ENCODE data around the gene SHROOM3.

Gene SHROOM3

DNA sequence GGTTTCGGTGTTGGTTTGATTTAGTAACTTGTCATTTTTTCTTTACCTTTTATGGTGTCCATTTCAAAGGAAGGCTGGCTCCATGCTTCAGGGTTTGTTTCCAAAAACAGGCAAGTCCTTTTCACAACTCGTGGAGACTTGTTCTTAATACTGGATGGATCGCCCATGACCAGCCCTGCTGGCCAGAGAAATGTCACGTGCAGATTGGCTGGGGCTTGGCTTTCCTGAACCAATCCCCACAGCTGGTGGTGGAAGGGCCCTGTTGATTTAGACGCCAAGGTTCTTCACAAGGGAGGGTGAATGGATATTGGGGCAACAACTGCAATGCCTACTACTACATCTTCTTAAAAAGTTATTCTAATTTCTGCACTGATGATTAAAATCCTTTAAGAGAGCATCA, 92.6 kb downstream of the SHROOM3 start:
- TF ChIP-seq EP300 (IDR thresholded peaks at IDR 0.05; ENCODE audit: borderline replicate concordance), result no peak
- TF ChIP-seq, protein P1, sequence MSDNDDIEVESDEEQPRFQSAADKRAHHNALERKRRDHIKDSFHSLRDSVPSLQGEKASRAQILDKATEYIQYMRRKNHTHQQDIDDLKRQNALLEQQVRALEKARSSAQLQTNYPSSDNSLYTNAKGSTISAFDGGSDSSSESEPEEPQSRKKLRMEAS (IDR thresholded peaks at IDR 0.05), result peak; percentile 39; the same call in 1 of the 2 replicates
- TF ChIP-seq, protein P2, sequence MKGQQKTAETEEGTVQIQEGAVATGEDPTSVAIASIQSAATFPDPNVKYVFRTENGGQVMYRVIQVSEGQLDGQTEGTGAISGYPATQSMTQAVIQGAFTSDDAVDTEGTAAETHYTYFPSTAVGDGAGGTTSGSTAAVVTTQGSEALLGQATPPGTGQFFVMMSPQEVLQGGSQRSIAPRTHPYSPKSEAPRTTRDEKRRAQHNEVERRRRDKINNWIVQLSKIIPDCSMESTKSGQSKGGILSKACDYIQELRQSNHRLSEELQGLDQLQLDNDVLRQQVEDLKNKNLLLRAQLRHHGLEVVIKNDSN (IDR thresholded peaks at IDR 0.05), result peak; percentile 64
- 0 out of 2 replicates have a peak, but pooled peaks have one; percentile 7 for TF ChIP-seq TCF12 (IDR thresholded peaks at IDR 0.05; ENCODE audit: low read depth)

DNA sequence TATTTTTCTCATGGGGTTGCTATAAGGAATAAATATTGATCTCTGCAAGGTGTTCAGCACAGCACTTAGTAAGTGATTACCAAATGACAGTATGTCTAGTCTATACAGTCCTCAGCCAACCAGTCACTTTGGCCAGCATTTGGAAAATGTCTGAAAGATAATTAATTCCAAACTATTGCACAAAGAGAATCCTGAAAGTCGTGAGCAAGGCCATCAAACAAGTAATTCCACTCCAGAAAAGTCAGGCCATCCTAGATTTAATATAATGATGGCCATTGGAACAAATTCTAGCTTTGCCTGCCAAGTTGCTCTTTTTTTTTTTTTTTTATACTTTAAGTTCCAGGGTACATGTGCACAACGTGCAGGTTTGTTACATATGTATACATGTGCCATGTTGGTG, 96.6 kb downstream of the SHROOM3 start:
- TF ChIP-seq TEAD4 (IDR thresholded peaks at IDR 0.05), result no peak
- TF ChIP-seq, protein P1 (IDR thresholded peaks at IDR 0.05), result no peak
- TF ChIP-seq, protein P2 (IDR thresholded peaks at IDR 0.05), result no peak
- no peak for TF ChIP-seq YY1 (IDR thresholded peaks at IDR 0.05; ENCODE audit: low read depth)
- TF ChIP-seq RAD21 (IDR thresholded peaks at IDR 0.05; ENCODE audit: low read depth), result no peak
- no peak for TF ChIP-seq FOXM1 (IDR thresholded peaks at IDR 0.05; ENCODE audit: borderline replicate concordance, low read depth)
- TF ChIP-seq NFIC (IDR thresholded peaks at IDR 0.05), result no peak
- no peak for TF ChIP-seq ZBTB7A (IDR thresholded peaks at IDR 0.05; ENCODE audit: low read depth)
- no peak for TF ChIP-seq EP300 (IDR thresholded peaks at IDR 0.05; ENCODE audit: borderline replicate concordance)
- TF ChIP-seq CREB1 (IDR thresholded peaks at IDR 0.05; ENCODE audit: low read depth), result no peak
- no peak for TF ChIP-seq EGR1 (IDR thresholded peaks at IDR 0.05)
- TF ChIP-seq TAF1 (IDR thresholded peaks at IDR 0.05; ENCODE audit: low read depth), result no peak
- TF ChIP-seq, protein P3, sequence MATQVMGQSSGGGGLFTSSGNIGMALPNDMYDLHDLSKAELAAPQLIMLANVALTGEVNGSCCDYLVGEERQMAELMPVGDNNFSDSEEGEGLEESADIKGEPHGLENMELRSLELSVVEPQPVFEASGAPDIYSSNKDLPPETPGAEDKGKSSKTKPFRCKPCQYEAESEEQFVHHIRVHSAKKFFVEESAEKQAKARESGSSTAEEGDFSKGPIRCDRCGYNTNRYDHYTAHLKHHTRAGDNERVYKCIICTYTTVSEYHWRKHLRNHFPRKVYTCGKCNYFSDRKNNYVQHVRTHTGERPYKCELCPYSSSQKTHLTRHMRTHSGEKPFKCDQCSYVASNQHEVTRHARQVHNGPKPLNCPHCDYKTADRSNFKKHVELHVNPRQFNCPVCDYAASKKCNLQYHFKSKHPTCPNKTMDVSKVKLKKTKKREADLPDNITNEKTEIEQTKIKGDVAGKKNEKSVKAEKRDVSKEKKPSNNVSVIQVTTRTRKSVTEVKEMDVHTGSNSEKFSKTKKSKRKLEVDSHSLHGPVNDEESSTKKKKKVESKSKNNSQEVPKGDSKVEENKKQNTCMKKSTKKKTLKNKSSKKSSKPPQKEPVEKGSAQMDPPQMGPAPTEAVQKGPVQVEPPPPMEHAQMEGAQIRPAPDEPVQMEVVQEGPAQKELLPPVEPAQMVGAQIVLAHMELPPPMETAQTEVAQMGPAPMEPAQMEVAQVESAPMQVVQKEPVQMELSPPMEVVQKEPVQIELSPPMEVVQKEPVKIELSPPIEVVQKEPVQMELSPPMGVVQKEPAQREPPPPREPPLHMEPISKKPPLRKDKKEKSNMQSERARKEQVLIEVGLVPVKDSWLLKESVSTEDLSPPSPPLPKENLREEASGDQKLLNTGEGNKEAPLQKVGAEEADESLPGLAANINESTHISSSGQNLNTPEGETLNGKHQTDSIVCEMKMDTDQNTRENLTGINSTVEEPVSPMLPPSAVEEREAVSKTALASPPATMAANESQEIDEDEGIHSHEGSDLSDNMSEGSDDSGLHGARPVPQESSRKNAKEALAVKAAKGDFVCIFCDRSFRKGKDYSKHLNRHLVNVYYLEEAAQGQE (IDR thresholded peaks at IDR 0.05; ENCODE audit: low read depth), result no peak
- TF ChIP-seq TCF12 (IDR thresholded peaks at IDR 0.05; ENCODE audit: low read depth), result no peak
- TF ChIP-seq CEBPB (IDR thresholded peaks at IDR 0.05), result no peak

DNA sequence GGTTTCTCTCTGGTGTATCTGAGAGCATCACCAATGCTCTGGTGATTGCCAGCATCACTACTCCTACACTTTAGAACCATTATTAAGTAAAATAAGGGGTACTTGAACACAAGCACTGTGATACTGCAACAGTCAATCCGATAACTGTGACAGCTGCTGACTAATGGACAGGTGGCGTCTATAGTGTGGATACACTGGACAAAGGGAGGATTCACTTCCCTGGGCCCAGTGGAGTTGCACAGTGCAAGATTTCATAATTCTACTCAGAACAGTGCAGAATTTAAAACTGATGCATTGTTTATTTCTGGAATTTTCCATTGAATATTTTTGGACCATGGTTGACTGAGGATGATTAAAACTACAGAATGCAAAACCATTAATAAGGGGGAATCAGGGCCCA, 97.8 kb downstream of the SHROOM3 start:
- TF ChIP-seq TAF1 (IDR thresholded peaks at IDR 0.05; ENCODE audit: low read depth), result no peak

DNA sequence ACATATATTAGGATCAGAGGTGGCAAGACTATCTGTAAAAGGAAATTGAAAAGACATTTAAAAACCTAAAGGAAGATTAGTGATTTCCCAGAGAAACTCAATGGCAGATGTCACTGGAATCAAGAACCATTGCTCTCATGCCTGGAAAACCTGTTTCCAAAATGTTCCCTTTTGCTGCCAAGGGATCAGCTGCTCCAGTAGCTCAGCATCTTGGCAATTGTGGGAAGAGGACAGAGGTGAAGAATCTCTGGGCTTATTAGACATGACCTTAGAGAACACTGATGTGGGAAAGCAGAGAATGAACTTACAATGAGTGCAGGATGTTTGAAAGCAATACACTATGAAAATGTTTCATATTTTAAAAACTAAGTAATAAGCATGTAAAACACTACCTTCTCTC, 98.3 kb downstream of the SHROOM3 start:
- TF ChIP-seq EGR1 (IDR thresholded peaks at IDR 0.05), result no peak
- TF ChIP-seq TCF12 (IDR thresholded peaks at IDR 0.05; ENCODE audit: low read depth), result no peak
- TF ChIP-seq FOXM1 (IDR thresholded peaks at IDR 0.05; ENCODE audit: borderline replicate concordance, low read depth), result no peak
- TF ChIP-seq, protein P2 (IDR thresholded peaks at IDR 0.05), result no peak
- no peak for TF ChIP-seq RAD21 (IDR thresholded peaks at IDR 0.05; ENCODE audit: low read depth)
- TF ChIP-seq YY1 (IDR thresholded peaks at IDR 0.05; ENCODE audit: low read depth), result no peak
- TF ChIP-seq, protein P1 (IDR thresholded peaks at IDR 0.05), result no peak
- no peak for TF ChIP-seq TAF1 (IDR thresholded peaks at IDR 0.05; ENCODE audit: low read depth)
- TF ChIP-seq CREB1 (IDR thresholded peaks at IDR 0.05; ENCODE audit: low read depth), result no peak
- no peak for TF ChIP-seq NFIC (IDR thresholded peaks at IDR 0.05)
- TF ChIP-seq EP300 (IDR thresholded peaks at IDR 0.05; ENCODE audit: borderline replicate concordance), result no peak
- TF ChIP-seq, protein P3 (IDR thresholded peaks at IDR 0.05; ENCODE audit: low read depth), result no peak
- TF ChIP-seq CEBPB (IDR thresholded peaks at IDR 0.05), result no peak
- TF ChIP-seq TEAD4 (IDR thresholded peaks at IDR 0.05), result no peak
- no peak for TF ChIP-seq ZBTB7A (IDR thresholded peaks at IDR 0.05; ENCODE audit: low read depth)

DNA sequence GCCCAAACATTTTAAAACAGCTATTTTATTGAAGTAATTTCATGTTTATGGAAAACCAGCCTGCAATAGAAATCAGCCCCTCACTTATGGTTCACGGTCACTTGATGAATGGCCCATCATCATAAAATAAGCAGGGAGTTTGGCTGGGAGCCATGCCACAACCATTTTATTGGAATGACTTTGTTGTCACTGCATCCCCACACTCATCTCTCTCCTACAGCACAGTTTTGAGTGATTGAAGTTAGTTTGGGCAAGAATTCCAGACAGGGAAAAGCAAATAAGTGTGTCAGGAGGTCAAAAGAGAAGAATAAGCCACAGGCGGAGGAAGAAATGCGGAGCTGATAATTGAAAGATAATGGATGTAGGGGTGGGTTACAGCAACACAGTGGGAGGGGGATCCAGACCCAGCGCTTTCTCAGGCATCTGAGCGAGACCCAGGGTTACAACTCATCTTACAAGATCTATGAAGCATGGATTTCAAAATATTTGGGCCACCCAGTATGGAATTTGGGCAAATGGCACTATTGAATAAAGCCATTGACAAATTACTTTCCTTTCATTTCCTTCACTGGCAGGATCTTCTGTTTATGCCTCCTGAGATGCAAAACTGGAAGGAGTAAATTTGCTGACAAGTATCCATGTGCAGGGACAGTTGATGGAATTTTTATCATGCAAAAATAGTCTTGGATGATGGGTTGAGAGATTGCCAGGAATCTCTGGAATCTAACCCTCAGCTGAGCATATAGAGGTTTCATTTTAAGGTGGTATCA, 100.8 kb downstream of the SHROOM3 start:
- TF ChIP-seq NFIC (IDR thresholded peaks at IDR 0.05) (peak; percentile 82), CEBPB (IDR thresholded peaks at IDR 0.05) (no peak), TAF1 (IDR thresholded peaks at IDR 0.05; ENCODE audit: low read depth) (0 out of 2 replicates have a peak, but pooled peaks have one; percentile 14), EP300 (IDR thresholded peaks at IDR 0.05; ENCODE audit: borderline replicate concordance) (peak; percentile 77), TEAD4 (IDR thresholded peaks at IDR 0.05) (peak; percentile 96), YY1 (IDR thresholded peaks at IDR 0.05; ENCODE audit: low read depth) (no peak), CREB1 (IDR thresholded peaks at IDR 0.05; ENCODE audit: low read depth) (no peak), TCF12 (IDR thresholded peaks at IDR 0.05; ENCODE audit: low read depth) (peak; percentile 32), RAD21 (IDR thresholded peaks at IDR 0.05; ENCODE audit: low read depth) (no peak), EGR1 (IDR thresholded peaks at IDR 0.05) (no peak), FOXM1 (IDR thresholded peaks at IDR 0.05; ENCODE audit: borderline replicate concordance, low read depth) (peak; percentile 65; the same call in 1 of the 2 replicates), ZBTB7A (IDR thresholded peaks at IDR 0.05; ENCODE audit: low read depth) (no peak)
- TF ChIP-seq, protein P2 (IDR thresholded peaks at IDR 0.05), result no peak
- TF ChIP-seq, protein P3 (IDR thresholded peaks at IDR 0.05; ENCODE audit: low read depth), result no peak
- TF ChIP-seq, protein P1 (IDR thresholded peaks at IDR 0.05), result peak; percentile 48

All from Ishikawa (cell line).